B cell (primary cell): Measurements from ENCODE around the gene UBE2G2.

ENCODE experiments used
- EZH2 ChIP-seq: IDR thresholded peaks from 2 replicates; pipeline ENCODE4 v1.6.1; 2012; ENCODE audit warnings: borderline replicate concordance, low read depth, mild to moderate bottlenecking, moderate library complexity, low read length; ENCODE audit not compliant: insufficient read depth, poor library complexity, severe bottlenecking
- TF ChIP-seq, protein P1 (sequence below): fragments of 200-600 bp; IDR thresholded peaks from one replicate; pipeline ENCODE4 v1.8.0; 2022; ENCODE audit warnings: antibody characterized with exemption, mild to moderate bottlenecking

DNA sequence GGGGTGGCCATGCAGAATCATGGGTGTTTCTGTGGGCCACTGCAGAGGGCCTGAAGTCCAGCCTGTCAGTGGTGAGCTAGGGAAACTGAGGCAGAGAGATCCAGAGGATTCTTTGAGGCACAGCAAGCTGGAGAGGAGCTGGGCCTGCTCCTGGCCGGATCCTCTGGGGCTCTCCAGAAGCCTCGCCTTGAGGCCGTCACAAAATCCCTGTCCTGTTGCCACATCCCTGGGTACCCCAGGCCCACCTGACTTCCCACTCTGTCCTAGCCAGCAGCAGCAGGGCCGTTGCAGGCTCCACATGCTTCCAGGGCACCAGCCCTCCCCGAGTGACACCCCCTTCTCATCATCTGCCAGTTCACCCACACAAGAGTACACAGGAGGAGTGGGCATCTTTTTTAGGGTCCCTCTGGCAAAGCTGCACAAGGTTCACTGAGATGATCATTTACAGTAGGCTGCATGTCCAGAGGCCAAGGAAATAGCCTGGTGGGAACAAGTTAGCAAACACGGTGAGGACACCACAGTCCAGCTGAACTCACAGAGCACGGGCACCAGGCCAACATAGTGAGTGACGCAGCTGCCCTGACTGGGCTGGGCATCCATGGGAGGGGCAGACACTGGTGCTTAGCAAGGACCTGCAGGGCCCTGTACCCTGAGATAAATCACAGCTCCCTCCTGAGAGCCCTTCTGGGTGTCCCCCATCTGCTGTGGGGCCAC lies 65.2 kb downstream of the UBE2G2 start:
- TF ChIP-seq, protein P1, sequence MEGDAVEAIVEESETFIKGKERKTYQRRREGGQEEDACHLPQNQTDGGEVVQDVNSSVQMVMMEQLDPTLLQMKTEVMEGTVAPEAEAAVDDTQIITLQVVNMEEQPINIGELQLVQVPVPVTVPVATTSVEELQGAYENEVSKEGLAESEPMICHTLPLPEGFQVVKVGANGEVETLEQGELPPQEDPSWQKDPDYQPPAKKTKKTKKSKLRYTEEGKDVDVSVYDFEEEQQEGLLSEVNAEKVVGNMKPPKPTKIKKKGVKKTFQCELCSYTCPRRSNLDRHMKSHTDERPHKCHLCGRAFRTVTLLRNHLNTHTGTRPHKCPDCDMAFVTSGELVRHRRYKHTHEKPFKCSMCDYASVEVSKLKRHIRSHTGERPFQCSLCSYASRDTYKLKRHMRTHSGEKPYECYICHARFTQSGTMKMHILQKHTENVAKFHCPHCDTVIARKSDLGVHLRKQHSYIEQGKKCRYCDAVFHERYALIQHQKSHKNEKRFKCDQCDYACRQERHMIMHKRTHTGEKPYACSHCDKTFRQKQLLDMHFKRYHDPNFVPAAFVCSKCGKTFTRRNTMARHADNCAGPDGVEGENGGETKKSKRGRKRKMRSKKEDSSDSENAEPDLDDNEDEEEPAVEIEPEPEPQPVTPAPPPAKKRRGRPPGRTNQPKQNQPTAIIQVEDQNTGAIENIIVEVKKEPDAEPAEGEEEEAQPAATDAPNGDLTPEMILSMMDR = no peak
- no peak for TF ChIP-seq EZH2
